ENCODE data around the gene ABCA5. TPM values are rescaled to one million over a fixed set of nuclear protein-coding genes. Genes with fewer than 3 reads are reported as not detected.

ABCA5 gene
- 10 to 100 TPM; 36.9 to 63.3 (median 46.5) TPM for total RNA-seq

DNA sequence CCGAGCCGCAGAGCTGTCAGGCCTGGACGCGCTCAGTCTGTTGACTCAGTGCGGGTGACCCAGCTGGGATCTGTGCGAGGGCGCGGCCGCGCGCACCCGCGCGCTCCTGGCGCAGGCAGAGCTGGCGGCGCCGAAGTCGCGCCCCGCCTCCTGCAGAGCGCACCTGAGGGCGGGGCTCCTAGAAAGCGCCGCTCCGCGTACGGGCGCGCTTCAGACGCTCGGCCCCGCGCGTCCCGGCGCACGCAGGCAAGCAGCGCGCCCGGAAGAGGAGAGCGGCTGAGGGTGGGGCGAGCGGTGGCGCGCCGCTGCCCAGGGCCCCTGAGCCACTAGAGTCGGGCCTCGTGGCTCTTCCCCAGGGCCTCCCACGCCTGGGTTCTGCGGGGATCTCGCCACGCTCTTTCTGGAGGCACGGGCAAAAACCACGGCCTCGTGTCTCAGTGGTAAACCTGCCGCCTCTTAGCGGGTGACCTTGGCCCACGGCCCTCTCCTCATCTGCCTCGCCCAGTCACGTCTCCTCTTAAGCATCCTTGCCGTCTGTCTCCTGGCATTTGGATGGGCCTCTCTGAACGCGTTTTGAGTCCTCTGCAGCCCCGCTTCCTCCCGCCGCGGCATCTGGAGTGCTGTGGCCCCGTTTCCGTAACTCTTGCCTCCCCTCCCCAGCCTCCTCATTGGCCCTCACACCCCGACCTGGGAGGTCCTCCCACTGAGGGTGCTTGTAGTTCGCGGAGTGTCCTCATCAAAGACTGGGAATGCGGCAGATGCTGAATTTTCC lies at the start of gene ABCA5:
TSS of gene ABCA5 (minus strand) at position 74 of the 772 bp plus-strand sequence. CDS start 12,718 bp downstream, outside the sequence.
- peak in 1 of 2 donors; percentile 34 for TF ChIP-seq POLR2A (IDR thresholded peaks at IDR 0.05)
- TF ChIP-seq, protein P1, sequence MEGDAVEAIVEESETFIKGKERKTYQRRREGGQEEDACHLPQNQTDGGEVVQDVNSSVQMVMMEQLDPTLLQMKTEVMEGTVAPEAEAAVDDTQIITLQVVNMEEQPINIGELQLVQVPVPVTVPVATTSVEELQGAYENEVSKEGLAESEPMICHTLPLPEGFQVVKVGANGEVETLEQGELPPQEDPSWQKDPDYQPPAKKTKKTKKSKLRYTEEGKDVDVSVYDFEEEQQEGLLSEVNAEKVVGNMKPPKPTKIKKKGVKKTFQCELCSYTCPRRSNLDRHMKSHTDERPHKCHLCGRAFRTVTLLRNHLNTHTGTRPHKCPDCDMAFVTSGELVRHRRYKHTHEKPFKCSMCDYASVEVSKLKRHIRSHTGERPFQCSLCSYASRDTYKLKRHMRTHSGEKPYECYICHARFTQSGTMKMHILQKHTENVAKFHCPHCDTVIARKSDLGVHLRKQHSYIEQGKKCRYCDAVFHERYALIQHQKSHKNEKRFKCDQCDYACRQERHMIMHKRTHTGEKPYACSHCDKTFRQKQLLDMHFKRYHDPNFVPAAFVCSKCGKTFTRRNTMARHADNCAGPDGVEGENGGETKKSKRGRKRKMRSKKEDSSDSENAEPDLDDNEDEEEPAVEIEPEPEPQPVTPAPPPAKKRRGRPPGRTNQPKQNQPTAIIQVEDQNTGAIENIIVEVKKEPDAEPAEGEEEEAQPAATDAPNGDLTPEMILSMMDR (IDR thresholded peaks at IDR 0.05): no peak
- intact Hi-C loops (cut with DNase I; ENCODE audit: low total_unique reads): no loop called here
- peak; percentile 78 to 96 for DNase-seq (ENCODE audit: low spot score in 2 of 2)
- H3K4me3 ChIP-seq (ENCODE audit: low read depth, poor library complexity, severe bottlenecking): peak within 1 kb of the TSS; percentile 85
- WGBS, 2 donors: 3 to 4% methylated on average over 25 to 34 of the region's 74 CpGs

- H3K4me3 ChIP-seq (ENCODE audit: low read depth, poor library complexity, severe bottlenecking): no peak overlapping the region
- 75 to 82% methylated on average over 2 of the region's 2 CpGs for WGBS, 2 donors
- TF ChIP-seq, protein P1 (IDR thresholded peaks at IDR 0.05): no peak
- no peak for TF ChIP-seq POLR2A (IDR thresholded peaks at IDR 0.05)
- intact Hi-C loops (cut with DNase I; ENCODE audit: low total_unique reads): no loop called here
- DNase-seq (ENCODE audit: low spot score in 2 of 2): no peak
These were observed 48.3 kb upstream of the ABCA5 start for GRCh38 chr17:69375229-69375628.

DNA sequence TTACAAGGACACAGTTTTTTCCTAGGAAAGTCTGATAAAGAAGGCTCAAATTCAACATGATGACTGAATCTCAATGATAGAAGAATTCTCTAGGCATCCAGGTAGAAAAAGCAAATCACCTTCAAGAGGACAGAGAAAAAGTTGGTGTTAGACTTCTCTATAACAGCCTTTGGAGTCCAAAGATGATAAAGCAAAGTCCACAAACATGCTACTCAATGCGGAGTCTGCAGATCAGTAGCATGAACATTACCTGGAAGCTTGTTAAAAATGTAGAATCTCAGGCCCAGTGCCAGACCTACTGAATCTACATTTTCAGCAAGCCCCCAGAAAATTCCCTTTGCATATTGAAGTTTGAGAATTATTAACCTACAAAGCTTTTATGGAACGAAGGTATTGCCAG lies 46.1 kb upstream of the ABCA5 start:
- H3K4me3 ChIP-seq (ENCODE audit: low read depth, poor library complexity, severe bottlenecking): no peak overlapping the region
- intact Hi-C loops (cut with DNase I; ENCODE audit: low total_unique reads): no loop called here
- TF ChIP-seq POLR2A (IDR thresholded peaks at IDR 0.05): no peak
- TF ChIP-seq, protein P1 (IDR thresholded peaks at IDR 0.05): no peak
- DNase-seq (ENCODE audit: low spot score in 2 of 2): no peak
- 83 to 86% methylated on average over 2 of the region's 2 CpGs for WGBS, 2 donors

DNA sequence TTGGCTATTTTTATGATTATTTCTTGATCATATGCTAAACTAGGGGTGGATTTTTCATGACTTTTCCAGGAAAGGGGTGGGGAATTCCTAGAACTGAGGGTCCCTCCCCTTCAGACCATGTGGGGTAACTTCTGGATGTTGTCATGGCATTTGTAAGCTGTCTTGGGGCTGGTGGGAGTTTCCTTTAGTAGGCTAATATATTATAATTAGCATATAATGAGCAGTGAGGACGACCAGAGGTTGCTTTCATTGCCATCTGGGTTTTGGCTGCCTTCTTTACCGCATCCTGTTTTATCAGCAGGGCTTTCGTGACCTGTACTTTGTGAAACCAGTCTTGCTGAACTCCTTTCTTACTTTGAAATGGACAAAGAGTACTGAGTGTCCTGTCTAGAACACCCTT lies 40.4 kb upstream of the ABCA5 start:
- DNase-seq (ENCODE audit: low spot score in 2 of 2): no peak
- H3K4me3 ChIP-seq (ENCODE audit: low read depth, poor library complexity, severe bottlenecking): no peak overlapping the region
- WGBS, 2 donors: 46 to 57% methylated on average over 3 of the region's 3 CpGs
- intact Hi-C loops (cut with DNase I; ENCODE audit: low total_unique reads): no loop called here
- TF ChIP-seq POLR2A (IDR thresholded peaks at IDR 0.05): no peak
- TF ChIP-seq, protein P1 (IDR thresholded peaks at IDR 0.05): no peak

GRCh38 chr17:69363488-69364210 lies 36.7 kb upstream of the ABCA5 start:
- intact Hi-C loops (cut with DNase I; ENCODE audit: low total_unique reads): no loop called here
- 63 to 66% methylated on average over 2 of the region's 2 CpGs for WGBS, 2 donors
- H3K4me3 ChIP-seq (ENCODE audit: low read depth, poor library complexity, severe bottlenecking): no peak overlapping the region
- DNase-seq (ENCODE audit: low spot score in 2 of 2): no peak
- TF ChIP-seq, protein P1 (IDR thresholded peaks at IDR 0.05): no peak
- no peak for TF ChIP-seq POLR2A (IDR thresholded peaks at IDR 0.05)
